ENCODE measurements around the gene RYR2. TPM values are rescaled to one million over a fixed set of nuclear protein-coding genes. Genes with fewer than 3 reads are reported as not detected.
"Not testable (repeated sequence)": the region's sequence is repeated elsewhere in the genome, so short reads cannot be mapped to it uniquely, and the experiment has no call there.

Gene RYR2
- polyA plus RNA-seq, 1 experiment: not detected

DNA sequence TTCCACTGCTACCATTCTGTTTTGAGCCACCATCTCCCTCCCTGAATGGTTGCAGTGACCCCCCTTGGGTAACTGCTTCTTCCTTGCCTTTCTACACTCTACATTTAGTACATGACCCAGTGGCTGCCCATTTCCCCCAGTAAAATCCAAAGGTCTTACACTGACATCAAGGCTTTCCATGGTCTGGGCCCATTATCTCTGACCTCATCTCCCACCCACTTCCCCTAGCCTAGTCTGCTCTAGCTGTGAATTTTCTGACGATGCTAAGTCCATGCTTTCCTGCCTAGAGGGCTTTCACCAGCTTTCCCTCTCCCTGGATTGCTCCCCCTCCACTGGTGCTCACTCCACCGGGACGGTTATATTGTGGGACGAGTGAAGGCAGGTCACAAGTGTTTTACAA lies 219.2 kb downstream of the RYR2 start:
- no peak overlapping the region for H3K4me3 ChIP-seq (ENCODE audit: low read depth, low read length)
- no peaks in the 10 kb centered on the region for H3K36me3 ChIP-seq (ENCODE audit: control insufficient read depth, insufficient read depth, low read length)
- POLR2A ChIA-PET: no interaction called here
- CTCF ChIA-PET: no interaction called here
- no peak for TF ChIP-seq CTCF (IDR thresholded peaks at IDR 0.05; ENCODE audit: insufficient read depth, low read depth, low read length)
- H3K27me3 ChIP-seq (ENCODE audit: control insufficient read depth, insufficient read depth, low read length): no peaks in the 10 kb centered on the region
- DNase-seq (ENCODE audit: low read depth): no peak

- TF ChIP-seq CTCF (IDR thresholded peaks at IDR 0.05; ENCODE audit: insufficient read depth, low read depth, low read length): no peak
These were observed 225.8 kb downstream of the RYR2 start for GRCh38 chr1:237267743-237268142.

GRCh38 chr1:237269938-237270337 lies 228.0 kb downstream of the RYR2 start:
- POLR2A ChIA-PET: no interaction called here
- CTCF ChIA-PET: no interaction called here
- no peak for DNase-seq (ENCODE audit: low read depth)
- no peak overlapping the region for H3K4me3 ChIP-seq (ENCODE audit: low read depth, low read length)
- TF ChIP-seq CTCF (IDR thresholded peaks at IDR 0.05; ENCODE audit: insufficient read depth, low read depth, low read length): no peak
- H3K27me3 ChIP-seq (ENCODE audit: control insufficient read depth, insufficient read depth, low read length): no peaks in the 10 kb centered on the region
- no peaks in the 10 kb centered on the region for H3K36me3 ChIP-seq (ENCODE audit: control insufficient read depth, insufficient read depth, low read length)

More at GRCh38 chr1:237267743-237268142, 225.8 kb downstream of the RYR2 start:
- H3K4me3 ChIP-seq (ENCODE audit: low read depth, low read length): no peak overlapping the region
- no peak for DNase-seq (ENCODE audit: low read depth)
- H3K27me3 ChIP-seq (ENCODE audit: control insufficient read depth, insufficient read depth, low read length): no peaks in the 10 kb centered on the region
- CTCF ChIA-PET: no interaction called here
- no peaks in the 10 kb centered on the region for H3K36me3 ChIP-seq (ENCODE audit: control insufficient read depth, insufficient read depth, low read length)
- POLR2A ChIA-PET: no interaction called here

DNA sequence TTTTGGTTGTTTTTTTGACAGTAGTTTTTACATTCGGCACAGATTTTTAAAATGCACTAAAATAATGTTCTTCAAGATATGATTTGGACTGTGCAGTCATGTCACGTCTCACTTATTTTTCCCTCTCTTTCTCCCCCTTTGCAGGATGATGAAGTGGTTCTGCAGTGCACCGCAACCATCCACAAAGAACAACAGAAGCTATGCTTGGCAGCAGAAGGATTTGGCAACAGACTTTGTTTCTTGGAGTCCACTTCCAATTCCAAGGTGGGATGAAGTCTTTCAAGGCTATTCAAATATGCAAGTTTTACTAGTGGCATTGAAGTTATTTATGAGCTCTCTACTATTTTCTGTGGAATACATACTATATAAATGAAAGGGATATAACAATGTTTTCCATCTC lies 228.4 kb downstream of the RYR2 start:
- no peak for TF ChIP-seq CTCF (IDR thresholded peaks at IDR 0.05; ENCODE audit: insufficient read depth, low read depth, low read length)
- Histone ChIP-seq H3K36me3 (ENCODE audit: control insufficient read depth, insufficient read depth, low read length) (no peaks in the 10 kb centered on the region), H3K4me3 (ENCODE audit: low read depth, low read length) (no peak overlapping the region), H3K27me3 (ENCODE audit: control insufficient read depth, insufficient read depth, low read length) (no peaks in the 10 kb centered on the region)
- CTCF ChIA-PET: no interaction called here
- no peak for DNase-seq (ENCODE audit: low read depth)
- POLR2A ChIA-PET: no interaction called here

- POLR2A ChIA-PET; H3K4me3 ChIP-seq (ENCODE audit: low read depth, low read length); DNase-seq (ENCODE audit: low read depth); H3K36me3 ChIP-seq (ENCODE audit: control insufficient read depth, insufficient read depth, low read length); CTCF ChIA-PET; H3K27me3 ChIP-seq (ENCODE audit: control insufficient read depth, insufficient read depth, low read length): not testable (repeated sequence)
These were observed 236.0 kb downstream of the RYR2 start for GRCh38 chr1:237277994-237278393.

- no peak for TF ChIP-seq CTCF (IDR thresholded peaks at IDR 0.05; ENCODE audit: insufficient read depth, low read depth, low read length)
- Histone ChIP-seq H3K4me3 (ENCODE audit: low read depth, low read length) (no peak overlapping the region), H3K27me3 (ENCODE audit: control insufficient read depth, insufficient read depth, low read length) (no peaks in the 10 kb centered on the region), H3K36me3 (ENCODE audit: control insufficient read depth, insufficient read depth, low read length) (no peaks in the 10 kb centered on the region)
- POLR2A ChIA-PET: no interaction called here
- DNase-seq (ENCODE audit: low read depth): no peak
- CTCF ChIA-PET: no interaction called here
These were observed 237.6 kb downstream of the RYR2 start for GRCh38 chr1:237279629-237280028.

All from BJ (cell line).